Breast epithelium (tissue), 3 donors: ENCODE data around the gene NAV2.

Experiments
- CTCF ChIP-seq, 3 donors: fragments of 450-650 bp; IDR thresholded peaks; one replicate each; pipeline ENCODE4 v1.5.1; 2016 to 2017; ENCODE audit warnings: antibody characterized with exemption in 3 of 3, mild to moderate bottlenecking in 3 of 3, moderate library complexity in 3 of 3
- POLR2A ChIP-seq: fragments of 450-650 bp; IDR thresholded peaks from one replicate; pipeline ENCODE4 v1.6.1; 2016; ENCODE audit warnings: antibody characterized with exemption, mild to moderate bottlenecking, moderate library complexity

GRCh38 chr11:20117291-20117690 lies 404.7 kb downstream of the NAV2 start:
- TF ChIP-seq POLR2A (no peak), CTCF (IDR thresholded peaks at IDR 0.05) (no peak)
